ENCODE data around the gene CDH13.
"Not testable (repeated sequence)": the region's sequence is repeated elsewhere in the genome, so short reads cannot be mapped to it uniquely, and the experiment has no call there.

The CDH13 gene

GRCh38 chr16:82895843-82896242 lies 269.1 kb downstream of the CDH13 start:
- TF ChIP-seq POLR2A (IDR thresholded peaks at IDR 0.05; ENCODE audit: low read depth, low read length): no peak
- DNase-seq (ENCODE audit: insufficient read length, low spot score) (no peak), FAIRE-seq (no peak)

GRCh38 chr16:82899006-82899405 lies 272.2 kb downstream of the CDH13 start:
- DNase-seq (ENCODE audit: insufficient read length, low spot score) (no peak), FAIRE-seq (no peak)
- no peak for TF ChIP-seq POLR2A (IDR thresholded peaks at IDR 0.05; ENCODE audit: low read depth, low read length)

- no peak for TF ChIP-seq POLR2A (IDR thresholded peaks at IDR 0.05; ENCODE audit: low read depth, low read length)
- DNase-seq (ENCODE audit: insufficient read length, low spot score): no peak
- FAIRE-seq: no peak
These were observed 273.1 kb downstream of the CDH13 start for GRCh38 chr16:82899731-82900450.

- DNase-seq (ENCODE audit: insufficient read length, low spot score): no peak
- FAIRE-seq: no peak
- no peak for TF ChIP-seq POLR2A (IDR thresholded peaks at IDR 0.05; ENCODE audit: low read depth, low read length)
These were observed 273.8 kb downstream of the CDH13 start for GRCh38 chr16:82900559-82900958.

- TF ChIP-seq POLR2A (IDR thresholded peaks at IDR 0.05; ENCODE audit: low read depth, low read length): no peak
- FAIRE-seq (no peak), DNase-seq (ENCODE audit: insufficient read length, low spot score) (no peak)
These were observed 285.2 kb downstream of the CDH13 start for GRCh38 chr16:82911925-82912324.

- no peak for FAIRE-seq
- no peak for DNase-seq (ENCODE audit: insufficient read length, low spot score)
- no peak for TF ChIP-seq POLR2A (IDR thresholded peaks at IDR 0.05; ENCODE audit: low read depth, low read length)
These were observed 288.5 kb downstream of the CDH13 start for GRCh38 chr16:82915139-82915824.

GRCh38 chr16:82917886-82918595 lies 291.3 kb downstream of the CDH13 start:
- TF ChIP-seq POLR2A (IDR thresholded peaks at IDR 0.05; ENCODE audit: low read depth, low read length): no peak
- DNase-seq (ENCODE audit: insufficient read length, low spot score): no peak
- no peak for FAIRE-seq

- no peak for FAIRE-seq
- TF ChIP-seq POLR2A (IDR thresholded peaks at IDR 0.05; ENCODE audit: low read depth, low read length): no peak
- DNase-seq (ENCODE audit: insufficient read length, low spot score): no peak
These were observed 297.5 kb downstream of the CDH13 start for GRCh38 chr16:82924075-82924854.

- DNase-seq (ENCODE audit: insufficient read length, low spot score) (no peak), FAIRE-seq (no peak)
These were observed 299.7 kb downstream of the CDH13 start for GRCh38 chr16:82926500-82926899.

GRCh38 chr16:82933933-82934332 lies 307.2 kb downstream of the CDH13 start:
- FAIRE-seq; DNase-seq (ENCODE audit: insufficient read length, low spot score): not testable (repeated sequence)

More at GRCh38 chr16:82926500-82926899, 299.7 kb downstream of the CDH13 start:
- TF ChIP-seq POLR2A (IDR thresholded peaks at IDR 0.05; ENCODE audit: low read depth, low read length): no peak

- TF ChIP-seq POLR2A (IDR thresholded peaks at IDR 0.05; ENCODE audit: low read depth, low read length): no peak
- DNase-seq (ENCODE audit: insufficient read length, low spot score): no peak
- no peak for FAIRE-seq
These were observed 309.0 kb downstream of the CDH13 start for GRCh38 chr16:82935766-82936165.

- no peak for TF ChIP-seq POLR2A (IDR thresholded peaks at IDR 0.05; ENCODE audit: low read depth, low read length)
- DNase-seq (ENCODE audit: insufficient read length, low spot score): peak; percentile 15
- no peak for FAIRE-seq
These were observed 310.3 kb downstream of the CDH13 start for GRCh38 chr16:82936941-82937551.

GRCh38 chr16:82937926-82938520 lies 311.3 kb downstream of the CDH13 start:
- TF ChIP-seq POLR2A (IDR thresholded peaks at IDR 0.05; ENCODE audit: low read depth, low read length): no peak

More at GRCh38 chr16:82937926-82938520, 311.3 kb downstream of the CDH13 start:
- DNase-seq (ENCODE audit: insufficient read length, low spot score) (no peak), FAIRE-seq (no peak)

All from H54 (cell line).